HepG2 (cell line): ENCODE results near the gene CES3. TPM values are rescaled to one million over a fixed set of nuclear protein-coding genes. Genes with fewer than 3 reads are reported as not detected.

ENCODE experiments used
- ATAC-seq: fragments of 200-7000 bp; cut with Tn5 transposase; 3 replicates; pipeline ENCODE4 v1.9.1; 2020; ENCODE audit warnings: mild to moderate bottlenecking, moderate library complexity
- BruUV-seq: library from RNA; stranded (reverse); fragments of 400-500 nt; replicated peaks from 2 replicates; lab custom pipeline; 2021; lab: Mats Ljungman, UMichigan
- CTCF ChIA-PET: fragments of 300-600 bp; formaldehyde crosslinking; extraction: SDS; loops from one replicate; lab custom pipeline; 2021; ENCODE audit warnings: low total read pairs, inconsistent platforms, low intra/inter-chr PET ratio; lab: Yijun Ruan, JAX
- POLR2A ChIA-PET: fragments of 350-600 bp; sonication (Branson Sonifier 250); formaldehyde crosslinking; loops from one replicate; lab custom pipeline; 2020; ENCODE audit warnings: antibody characterized with exemption, inconsistent platforms; lab: Yijun Ruan, JAX
- DNase-seq: peaks from one replicate; pipeline ENCODE4 v3.0.0-alpha.2; 2015; ENCODE audit warnings: low spot score
- FAIRE-seq: peaks from 3 replicates; lab custom pipeline; 2011; peaks lifted over from hg19 to GRCh38; lab: Jason Lieb, UNC
- H2AFZ ChIP-seq: one replicate; pipeline ENCODE4 v1.6.1; 2011; ENCODE audit warnings: low read length, inconsistent platforms
- H3K27ac ChIP-seq: fragments of 300-600 bp; 3 replicates; pipeline ENCODE4 v1.8.0; 2011; ENCODE audit warnings: mixed run types, mild to moderate bottlenecking, mixed read lengths, low read length, inconsistent platforms; ENCODE audit not compliant: insufficient read depth; ENCODE audit errors: extremely low read length
- H3K27me3 ChIP-seq, 2 experiments: fragments of 200-600 bp in 1 of 2; 2 replicates in 1 of 2; 3 replicates in 1 of 2; pipeline versions ENCODE4 v1.6.0 to v1.8.0; 2011; ENCODE audit warnings: low read length in 2 of 2, mild to moderate bottlenecking in 2 of 2, moderate library complexity in 2 of 2, inconsistent platforms in 1 of 2; ENCODE audit not compliant: insufficient read depth in 2 of 2, control insufficient read depth in 1 of 2
- H3K36me3 ChIP-seq, 2 experiments: fragments of 200-600 bp in 1 of 2; replicated peaks in 1 of 2; 2 replicates in 1 of 2; 3 replicates in 1 of 2; pipeline versions ENCODE4 v1.5.1 to v1.8.0; 2011; ENCODE audit warnings: low read length in 2 of 2, inconsistent platforms in 1 of 2; ENCODE audit not compliant: insufficient read depth in 2 of 2, control insufficient read depth in 1 of 2
- H3K4me1 ChIP-seq: 2 replicates; pipeline ENCODE4 v1.5.1; 2012; ENCODE audit warnings: low read length, inconsistent platforms; ENCODE audit not compliant: insufficient read depth
- H3K4me2 ChIP-seq: 2 replicates; pipeline ENCODE4 v1.6.0; 2011; ENCODE audit warnings: low read depth, low read length, inconsistent platforms
- H3K4me3 ChIP-seq, 3 experiments: fragments of 200-600 bp in 1 of 3; sonication (generic), shearing (Covaris generic) in 1 of 3; replicated peaks in 1 of 3; 2 replicates each; pipeline ENCODE4 v1.5.1; 2011 to 2016; ENCODE audit warnings: low read length in 3 of 3, inconsistent platforms in 2 of 3, low read depth in 2 of 3, mild to moderate bottlenecking in 2 of 3, control low read depth in 1 of 3, mixed read lengths in 1 of 3; ENCODE audit not compliant: insufficient read depth in 1 of 3
- H3K79me2 ChIP-seq: one replicate; pipeline ENCODE4 v1.6.1; 2011; ENCODE audit warnings: low read length, inconsistent platforms; ENCODE audit not compliant: insufficient read depth
- H3K9ac ChIP-seq: 2 replicates; pipeline ENCODE4 v1.6.0; 2011; ENCODE audit warnings: mild to moderate bottlenecking, low read depth, low read length, inconsistent platforms; ENCODE audit not compliant: insufficient read depth
- H3K9me3 ChIP-seq: 2 replicates; pipeline ENCODE4 v1.5.1; 2012; ENCODE audit warnings: mild to moderate bottlenecking, low read length
- H4K20me1 ChIP-seq: 2 replicates; pipeline ENCODE4 v1.6.0; 2011; ENCODE audit warnings: inconsistent platforms, mild to moderate bottlenecking, low read length, moderate library complexity; ENCODE audit not compliant: insufficient read depth
- ARHGAP35 ChIP-seq: sonication (generic); formaldehyde crosslinking; IDR thresholded peaks from 2 replicates; pipeline ENCODE4 v1.9.0; 2022; ENCODE audit warnings: mild to moderate bottlenecking, inconsistent platforms, moderate library complexity, missing genetic modification reagents, borderline replicate concordance
- ARNTL ChIP-seq: sonication (generic); formaldehyde crosslinking; IDR thresholded peaks from 2 replicates; pipeline ENCODE4 v1.4.0; 2020; ENCODE audit warnings: mild to moderate bottlenecking, missing genetic modification reagents
- FIP1L1 ChIP-seq: fragments of 200-400 bp; formaldehyde crosslinking; IDR thresholded peaks from 2 replicates; pipeline ENCODE4 v1.6.1; 2018; ENCODE audit warnings: low read depth, mild to moderate bottlenecking, low read length, moderate library complexity, borderline replicate concordance; ENCODE audit not compliant: insufficient read depth
- FOXA1 ChIP-seq, 2 experiments: fragments of 450-650 bp in 1 of 2; sonication (generic) in 1 of 2; formaldehyde crosslinking in 1 of 2; IDR thresholded peaks; 2 replicates each; pipeline versions ENCODE4 v1.4.0 to v1.6.1; 2016 to 2020; ENCODE audit warnings: missing genetic modification reagents in 1 of 2
- JUNB ChIP-seq: sonication (generic); formaldehyde crosslinking; IDR thresholded peaks from 2 replicates; pipeline ENCODE4 v1.8.0; 2022; ENCODE audit warnings: missing genetic modification reagents, mild to moderate bottlenecking, borderline replicate concordance
- JUND ChIP-seq: sonication (generic); formaldehyde crosslinking; IDR thresholded peaks from 2 replicates; pipeline ENCODE4 v1.8.0; 2022; ENCODE audit warnings: mild to moderate bottlenecking, missing genetic modification reagents
- TAF15 ChIP-seq: fragments of 200-400 bp; formaldehyde crosslinking; IDR thresholded peaks from one replicate; pipeline ENCODE4 v1.6.1; 2018; ENCODE audit warnings: mild to moderate bottlenecking, low read depth, low read length; ENCODE audit not compliant: poor library complexity, severe bottlenecking
- TSC22D2 ChIP-seq: sonication (generic); formaldehyde crosslinking; IDR thresholded peaks from 2 replicates; pipeline ENCODE4 v1.5.1; 2020; ENCODE audit warnings: missing genetic modification reagents, mild to moderate bottlenecking, borderline replicate concordance
- ZBTB38 ChIP-seq: sonication (generic); formaldehyde crosslinking; IDR thresholded peaks from 2 replicates; pipeline ENCODE4 v1.5.1; 2020; ENCODE audit warnings: mild to moderate bottlenecking, missing genetic modification reagents
- ZFP90 ChIP-seq: sonication (generic); formaldehyde crosslinking; IDR thresholded peaks from 2 replicates; pipeline ENCODE4 v1.8.0; 2022; ENCODE audit warnings: missing genetic modification reagents, mild to moderate bottlenecking, inconsistent platforms, borderline replicate concordance
- ZNF30 ChIP-seq: sonication (generic); formaldehyde crosslinking; IDR thresholded peaks from 2 replicates; pipeline ENCODE4 v1.5.0; 2020; ENCODE audit warnings: mild to moderate bottlenecking, missing genetic modification reagents
- ZNF558 ChIP-seq: sonication (generic); formaldehyde crosslinking; IDR thresholded peaks from 2 replicates; pipeline ENCODE4 v1.9.0; 2022; ENCODE audit warnings: mild to moderate bottlenecking, missing genetic modification reagents, borderline replicate concordance
- ZNF777 ChIP-seq: sonication (generic); formaldehyde crosslinking; IDR thresholded peaks from 2 replicates; pipeline ENCODE4 v1.4.0; 2020; ENCODE audit warnings: missing genetic modification reagents
- WGBS: methylation state at CpG from one replicate; pipeline ENCODE4 v1.1.6; 2017; ENCODE audit warnings: low lambda C conversion rate; 5-methylcytosine and 5-hydroxymethylcytosine counted together
- in situ Hi-C: cut with HindIII; loops from 2 replicates; pipeline ENCODE4 v1.10.0; 2017; ENCODE audit warnings: low pct_unique_long_range_greater_than_20kb; ENCODE audit not compliant: extremely low pct_ligation_motif_present
- intact Hi-C: fragments of 100-400 bp; cut with micrococcal nuclease; formaldehyde crosslinking; loops from one replicate; pipeline ENCODE4 v1.10.0; 2022; ENCODE audit not compliant: unreplicated experiment
- polyA plus RNA-seq, 8 experiments: library from polyadenylated mRNA; depleted of rRNA in 3 of 8; stranded (reverse) in 7 of 8; unstranded in 1 of 8; fragments of >200 nt; fragmentation: Illumina TruSeq in 4 of 8; extraction: Trizol in 4 of 8; gene quantifications; 2 replicates each; pipeline versions ENCODE4 v1.2.1 to v1.2.3, GENCODE V29; 2011 to 2016; ENCODE audit warnings: low read depth in 4 of 8, missing spikeins in 1 of 8, mixed read lengths in 1 of 8; ENCODE audit not compliant: insufficient read depth in 1 of 8
- total RNA-seq, 5 experiments: library from RNA; depleted of rRNA; stranded (reverse); fragments of >200 nt; fragmentation: Illumina TruSeq; extraction: Trizol; gene quantifications; 2 replicates each; pipeline ENCODE4 v1.2.3, GENCODE V29; 2016; ENCODE audit warnings: low read depth in 1 of 5

CES3 gene
- total and polyA plus RNA-seq, 2 of the 13 experiments (the other 11 are each of a cell fraction or from before 2014, with no cell fraction given): 6.6 to 17.4 TPM

DNA sequence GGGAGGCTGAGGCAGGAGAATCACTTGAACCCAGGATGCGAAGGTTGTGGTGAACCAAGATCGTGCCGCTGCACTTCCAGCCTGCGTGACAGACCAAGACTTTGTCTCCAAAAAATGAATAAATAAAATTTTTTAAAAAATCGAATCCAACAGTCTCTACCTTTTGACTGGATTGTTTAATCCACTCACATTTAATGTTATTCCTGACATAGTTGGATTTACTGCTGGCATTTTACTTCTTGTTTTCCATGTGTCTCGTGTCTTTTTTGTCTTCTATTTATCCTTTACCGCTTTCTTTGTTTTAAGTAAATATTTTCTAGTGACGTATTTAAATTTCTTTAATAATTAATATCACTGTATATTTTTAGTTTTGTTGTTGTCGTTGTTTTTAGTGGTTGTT lies 22.0 kb downstream of the CES3 start:
- no TSS peak for BruUV-seq
- H4K20me1 ChIP-seq: no peaks in the 10 kb centered on the region
- intact Hi-C loops: no loop called here
- no peak overlapping the region for H3K27ac ChIP-seq
- H3K36me3 ChIP-seq: no peaks in the 10 kb centered on the region
- 52% methylated on average over 9 of the region's 9 CpGs for WGBS
- TF ChIP-seq ZNF777 (CRISPR knock-in tag) (no peak), ZNF558 (CRISPR knock-in tag) (no peak), FOXA1 (IDR thresholded peaks at IDR 0.05) (no peak), FOXA1 (CRISPR knock-in tag; IDR thresholded peaks at IDR 0.05) (no peak), ZFP90 (CRISPR knock-in tag) (no peak), JUNB (CRISPR knock-in tag) (no peak), TSC22D2 (no peak), ZBTB38 (no peak), ZNF30 (CRISPR knock-in tag) (no peak)
- TF ChIP-seq, all 625 proteins: peak for 0
- H3K27me3 ChIP-seq: peaks cover 4 to 7% of the 10 kb centered on the region in 2 experiments; a peak in 3 of 5 replicates
- ChIA-PET CTCF (no interaction called here), POLR2A (no interaction called here)
- FAIRE-seq (no peak), DNase-seq (no peak), ATAC-seq (no peak)
- no peaks in the 10 kb centered on the region for H3K9me3 ChIP-seq
- H3K4me3 ChIP-seq: no peak overlapping the region
- no peak overlapping the region for H2AFZ ChIP-seq
- in situ Hi-C loops: no loop called here
- no peak overlapping the region for H3K9ac ChIP-seq
- H3K79me2 ChIP-seq: no peaks in the 10 kb centered on the region
- no peak overlapping the region for H3K4me2 ChIP-seq
- peaks cover 25% of the 10 kb centered on the region for H3K4me1 ChIP-seq

DNA sequence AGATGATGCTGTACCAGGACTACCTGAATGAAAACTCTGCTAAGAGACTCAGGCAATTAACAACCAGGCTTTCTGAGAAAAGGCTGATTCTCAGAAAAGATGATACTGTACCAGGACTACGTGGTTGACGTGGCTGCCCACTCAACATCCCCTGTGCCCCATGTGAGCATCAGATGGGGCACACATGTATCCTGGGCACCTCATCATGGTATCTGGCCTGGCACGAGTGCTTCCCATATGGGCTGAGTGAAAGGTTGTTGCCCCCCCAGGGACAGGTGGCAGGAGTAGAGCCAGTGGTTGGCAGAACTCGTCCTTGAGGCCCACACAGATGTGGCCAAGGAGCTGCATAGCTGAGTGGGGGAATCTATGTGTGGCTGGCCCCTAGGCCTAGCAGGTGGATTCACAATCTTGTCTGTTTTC lies 23.8 kb downstream of the CES3 start:
- TF ChIP-seq JUND (CRISPR knock-in tag) (no peak), ARHGAP35 (CRISPR knock-in tag) (no peak), ARNTL (no peak), FIP1L1 (no peak), TAF15 (no peak)
- H4K20me1 ChIP-seq: no peaks in the 10 kb centered on the region
- H3K4me2 ChIP-seq: no peak overlapping the region
- intact Hi-C loops: no loop called here
- WGBS: 32% methylated on average over 4 of the region's 4 CpGs
- no peak overlapping the region for H3K9ac ChIP-seq
- POLR2A ChIA-PET: no interaction called here
- no peak for FAIRE-seq
- H3K27me3 ChIP-seq: peaks cover 0 to 1% of the 10 kb centered on the region in 2 experiments; a peak in 1 of 5 replicates
- ATAC-seq: no peak
- in situ Hi-C loops: no loop called here
- H3K79me2 ChIP-seq: no peaks in the 10 kb centered on the region
- H3K36me3 ChIP-seq: no peaks in the 10 kb centered on the region
- no peak overlapping the region for H3K27ac ChIP-seq
- no peaks in the 10 kb centered on the region for H3K9me3 ChIP-seq
- CTCF ChIA-PET: no interaction called here
- H3K4me3 ChIP-seq: no peak overlapping the region
- H3K4me1 ChIP-seq: peaks cover 23% of the 10 kb centered on the region
- no TSS peak for BruUV-seq
- no peak overlapping the region for H2AFZ ChIP-seq
- DNase-seq: no peak
